WI38 (cell line): ENCODE data around the gene SUFU.

Experiments
- H3K4me3 ChIP-seq: 2 replicates; pipeline ENCODE4 v1.5.1; 2011; ENCODE audit warnings: low read depth, mild to moderate bottlenecking, control low read depth, low read length
- CTCF ChIP-seq: IDR thresholded peaks from 2 replicates; pipeline ENCODE4 v1.5.1; 2012; ENCODE audit warnings: low read depth, mild to moderate bottlenecking, control low read depth, low read length

Gene SUFU

GRCh38 chr10:102535481-102536147 lies 31.8 kb downstream of the SUFU start:
- TF ChIP-seq CTCF, result no peak
- H3K4me3 ChIP-seq, result no peak overlapping the region

GRCh38 chr10:102537367-102537766 lies 33.6 kb downstream of the SUFU start:
- H3K4me3 ChIP-seq, result no peak overlapping the region
- no peak for TF ChIP-seq CTCF

- no peak overlapping the region for H3K4me3 ChIP-seq
- no peak for TF ChIP-seq CTCF
These were observed 34.2 kb downstream of the SUFU start for GRCh38 chr10:102537948-102538347.

- no peak overlapping the region for H3K4me3 ChIP-seq
- no peak for TF ChIP-seq CTCF
These were observed 35.0 kb downstream of the SUFU start for GRCh38 chr10:102538811-102539210.

- H3K4me3 ChIP-seq, result no peak overlapping the region
- TF ChIP-seq CTCF, result peak; percentile 22; the same call in 1 of the 2 replicates
These were observed 36.3 kb downstream of the SUFU start for GRCh38 chr10:102540023-102540422.

- no peak overlapping the region for H3K4me3 ChIP-seq
- no peak for TF ChIP-seq CTCF
These were observed 39.1 kb downstream of the SUFU start for GRCh38 chr10:102542800-102543418.

- no peak for TF ChIP-seq CTCF
- no peak overlapping the region for H3K4me3 ChIP-seq
These were observed 41.6 kb downstream of the SUFU start for GRCh38 chr10:102545265-102545871.
